ENCODE results near the gene HFE.
"Not testable (repeated sequence)": the region's sequence is repeated elsewhere in the genome, so short reads cannot be mapped to it uniquely, and the experiment has no call there.

Gene HFE

GRCh38 chr6:26075063-26075717 lies 12.0 kb upstream of the HFE start:
- ChIA-PET POLR2A (no interaction called here), CTCF (interaction anchor here (26.4 kb wide), 1 partner anchor 20 kb away, joined by 724 read pairs; the partner anchor contains the start of gene HFE)
- Histone ChIP-seq H3K27ac (ENCODE audit: extremely low read depth, low read depth, low read length) (no peak overlapping the region), H3K4me1 (ENCODE audit: control insufficient read depth, insufficient read depth, low read length) (no peaks in the 10 kb centered on the region), H3K9me3 (ENCODE audit: control insufficient read depth, insufficient read depth, low read depth, low read length) (no peaks in the 10 kb centered on the region), H3K36me3 (ENCODE audit: control insufficient read depth in 2 of 2, insufficient read depth in 1 of 2, low read length in 2 of 2) (no peaks in the 10 kb centered on the region), H3K4me3 (ENCODE audit: low read depth, low read length) (no peak overlapping the region)
- TF ChIP-seq, protein P1, sequence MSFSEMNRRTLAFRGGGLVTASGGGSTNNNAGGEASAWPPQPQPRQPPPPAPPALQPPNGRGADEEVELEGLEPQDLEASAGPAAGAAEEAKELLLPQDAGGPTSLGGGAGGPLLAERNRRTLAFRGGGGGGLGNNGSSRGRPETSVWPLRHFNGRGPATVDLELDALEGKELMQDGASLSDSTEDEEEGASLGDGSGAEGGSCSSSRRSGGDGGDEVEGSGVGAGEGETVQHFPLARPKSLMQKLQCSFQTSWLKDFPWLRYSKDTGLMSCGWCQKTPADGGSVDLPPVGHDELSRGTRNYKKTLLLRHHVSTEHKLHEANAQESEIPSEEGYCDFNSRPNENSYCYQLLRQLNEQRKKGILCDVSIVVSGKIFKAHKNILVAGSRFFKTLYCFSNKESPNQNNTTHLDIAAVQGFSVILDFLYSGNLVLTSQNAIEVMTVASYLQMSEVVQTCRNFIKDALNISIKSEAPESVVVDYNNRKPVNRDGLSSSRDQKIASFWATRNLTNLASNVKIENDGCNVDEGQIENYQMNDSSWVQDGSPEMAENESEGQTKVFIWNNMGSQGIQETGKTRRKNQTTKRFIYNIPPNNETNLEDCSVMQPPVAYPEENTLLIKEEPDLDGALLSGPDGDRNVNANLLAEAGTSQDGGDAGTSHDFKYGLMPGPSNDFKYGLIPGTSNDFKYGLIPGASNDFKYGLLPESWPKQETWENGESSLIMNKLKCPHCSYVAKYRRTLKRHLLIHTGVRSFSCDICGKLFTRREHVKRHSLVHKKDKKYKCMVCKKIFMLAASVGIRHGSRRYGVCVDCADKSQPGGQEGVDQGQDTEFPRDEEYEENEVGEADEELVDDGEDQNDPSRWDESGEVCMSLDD (tag by site-specific recombination; IDR thresholded peaks at IDR 0.05): no peak
- TF ChIP-seq ZNF335 (tag by site-specific recombination; conservative IDR thresholded peaks at IDR 0.05) (no peak), ZFHX2 (tag by site-specific recombination; conservative IDR thresholded peaks at IDR 0.05) (no peak), REPIN1 (tag by site-specific recombination; IDR thresholded peaks at IDR 0.05; ENCODE audit: low read depth) (no peak), KLF10 (tag by site-specific recombination; IDR thresholded peaks at IDR 0.05) (no peak), ATF2 (tag by site-specific recombination; IDR thresholded peaks at IDR 0.05; ENCODE audit: low read depth) (no peak), ZNF692 (tag by site-specific recombination; IDR thresholded peaks at IDR 0.05) (no peak), ZEB2 (tag by site-specific recombination; IDR thresholded peaks at IDR 0.05) (no peak), TCF7L2 (IDR thresholded peaks at IDR 0.05; ENCODE audit: borderline replicate concordance, low read depth, low read length) (no peak), EGR2 (tag by site-specific recombination; IDR thresholded peaks at IDR 0.05; ENCODE audit: low read depth) (no peak), KLF1 (tag by site-specific recombination; IDR thresholded peaks at IDR 0.05) (no peak), ZNF24 (tag by site-specific recombination; IDR thresholded peaks at IDR 0.05) (no peak), GLIS2 (tag by site-specific recombination; IDR thresholded peaks at IDR 0.05) (no peak), ZNF133 (tag by site-specific recombination; IDR thresholded peaks at IDR 0.05) (no peak), ZNF223 (tag by site-specific recombination; IDR thresholded peaks at IDR 0.05) (no peak), ZBTB17 (tag by site-specific recombination; IDR thresholded peaks at IDR 0.05) (no peak), WT1 (tag by site-specific recombination; IDR thresholded peaks at IDR 0.05) (no peak)
- TF ChIP-seq, protein P2, sequence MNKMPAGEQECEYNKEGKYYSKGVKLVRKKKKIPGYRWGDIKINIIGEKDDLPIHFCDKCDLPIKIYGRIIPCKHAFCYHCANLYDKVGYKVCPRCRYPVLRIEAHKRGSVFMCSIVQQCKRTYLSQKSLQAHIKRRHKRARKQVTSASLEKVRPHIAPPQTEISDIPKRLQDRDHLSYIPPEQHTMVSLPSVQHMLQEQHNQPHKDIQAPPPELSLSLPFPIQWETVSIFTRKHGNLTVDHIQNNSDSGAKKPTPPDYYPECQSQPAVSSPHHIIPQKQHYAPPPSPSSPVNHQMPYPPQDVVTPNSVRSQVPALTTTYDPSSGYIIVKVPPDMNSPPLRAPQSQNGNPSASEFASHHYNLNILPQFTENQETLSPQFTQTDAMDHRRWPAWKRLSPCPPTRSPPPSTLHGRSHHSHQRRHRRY (tag by site-specific recombination; IDR thresholded peaks at IDR 0.05): no peak

- H3K36me3 ChIP-seq (ENCODE audit: control insufficient read depth in 2 of 2, insufficient read depth in 1 of 2, low read length in 2 of 2); H3K27ac ChIP-seq (ENCODE audit: extremely low read depth, low read depth, low read length); H3K4me3 ChIP-seq (ENCODE audit: low read depth, low read length); H3K4me1 ChIP-seq (ENCODE audit: control insufficient read depth, insufficient read depth, low read length); H3K9me3 ChIP-seq (ENCODE audit: control insufficient read depth, insufficient read depth, low read depth, low read length); POLR2A ChIA-PET: not testable (repeated sequence)
- CTCF ChIA-PET: interaction anchor here (0.6 to 26.4 kb wide), 5 partner anchors 8 to 56 kb away, joined by 4 to 724 read pairs (median 7); partner anchors contain the start of gene HFE
Observed at GRCh38 chr6:26078066-26078465, 9.2 kb upstream of the HFE start.

GRCh38 chr6:26081096-26081495 lies 6.1 kb upstream of the HFE start:
- H3K9me3 ChIP-seq (ENCODE audit: control insufficient read depth, insufficient read depth, low read depth, low read length); H3K4me3 ChIP-seq (ENCODE audit: low read depth, low read length); H3K36me3 ChIP-seq (ENCODE audit: control insufficient read depth in 2 of 2, insufficient read depth in 1 of 2, low read length in 2 of 2); H3K4me1 ChIP-seq (ENCODE audit: control insufficient read depth, insufficient read depth, low read length); H3K27ac ChIP-seq (ENCODE audit: extremely low read depth, low read depth, low read length): not testable (repeated sequence)
- ChIA-PET POLR2A (interaction anchor here (0.7 to 1.2 kb wide), 3 partner anchors 24 to 50 kb away, joined by 3 to 6 read pairs (median 6); a partner anchor contains a TSS), CTCF (interaction anchor here (0.6 to 26.4 kb wide), 4 partner anchors 14 to 94 kb away, joined by 3 to 724 read pairs (median 18); partner anchors contain the start of gene HFE)
